OCI-LY1 (cell line): ENCODE results near the gene CXXC5.

Experiments used
- EZH2 ChIP-seq: fragments of 200-600 bp; sonication (generic), shearing (Covaris generic); IDR thresholded peaks from 2 replicates; pipeline ENCODE4 v1.8.0; 2017; ENCODE audit warnings: borderline replicate concordance, mixed run types, mild to moderate bottlenecking, antibody characterized with exemption, low read length, moderate library complexity, mixed read lengths
- TF ChIP-seq, protein P1 (sequence below): fragments of 200-600 bp; sonication (generic), shearing (Covaris generic); IDR thresholded peaks from 2 replicates; pipeline ENCODE4 v1.5.1; 2017; ENCODE audit warnings: mild to moderate bottlenecking, antibody characterized with exemption, low read length, moderate library complexity, mixed read lengths

DNA sequence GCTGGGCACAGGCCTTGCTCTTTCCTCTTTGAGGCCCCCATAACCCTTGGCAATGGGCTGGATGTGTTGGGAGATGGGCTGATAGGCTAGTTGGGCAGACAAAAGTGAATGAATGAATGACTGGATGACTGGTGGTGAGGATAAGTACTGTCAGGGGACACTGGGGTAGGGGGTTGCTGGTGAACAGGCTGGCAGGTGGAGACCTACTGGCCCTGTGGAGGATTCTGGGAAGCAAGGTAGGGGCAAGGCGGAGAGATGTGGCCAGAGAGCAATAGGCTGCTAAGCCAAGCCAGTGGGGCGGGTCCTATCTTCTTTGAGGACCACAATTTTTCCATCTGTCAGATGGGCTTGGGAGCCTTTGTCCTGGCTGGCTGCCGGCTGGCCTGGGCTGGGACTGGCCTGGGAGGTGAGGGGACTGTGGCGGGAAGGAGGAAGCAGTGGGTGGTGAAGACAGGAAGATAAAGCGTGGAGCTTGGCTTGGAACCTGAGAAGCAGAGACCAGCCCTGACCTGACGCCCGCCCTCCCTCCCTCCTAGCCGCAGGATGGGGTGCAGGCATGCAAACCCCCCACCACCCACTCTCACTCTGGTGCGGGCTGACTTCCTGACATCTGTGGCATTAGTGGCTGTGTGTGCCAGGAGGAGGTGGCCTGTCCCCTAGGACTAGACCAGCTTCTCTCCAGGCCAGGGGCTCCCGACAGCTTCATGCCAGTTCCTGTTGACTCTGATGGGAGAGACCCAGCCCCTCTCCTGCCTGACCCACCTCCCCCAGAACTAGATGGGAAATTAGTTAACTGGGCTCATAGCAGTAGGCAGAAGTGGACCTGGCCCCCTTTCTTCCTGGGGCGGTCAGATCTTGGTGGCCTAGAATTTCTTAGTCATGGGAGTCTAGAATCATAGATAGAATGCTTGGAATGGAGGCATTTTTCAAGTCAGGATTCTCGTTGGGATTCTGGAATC, 9.5 kb downstream of the CXXC5 start:
- TF ChIP-seq, protein P1, sequence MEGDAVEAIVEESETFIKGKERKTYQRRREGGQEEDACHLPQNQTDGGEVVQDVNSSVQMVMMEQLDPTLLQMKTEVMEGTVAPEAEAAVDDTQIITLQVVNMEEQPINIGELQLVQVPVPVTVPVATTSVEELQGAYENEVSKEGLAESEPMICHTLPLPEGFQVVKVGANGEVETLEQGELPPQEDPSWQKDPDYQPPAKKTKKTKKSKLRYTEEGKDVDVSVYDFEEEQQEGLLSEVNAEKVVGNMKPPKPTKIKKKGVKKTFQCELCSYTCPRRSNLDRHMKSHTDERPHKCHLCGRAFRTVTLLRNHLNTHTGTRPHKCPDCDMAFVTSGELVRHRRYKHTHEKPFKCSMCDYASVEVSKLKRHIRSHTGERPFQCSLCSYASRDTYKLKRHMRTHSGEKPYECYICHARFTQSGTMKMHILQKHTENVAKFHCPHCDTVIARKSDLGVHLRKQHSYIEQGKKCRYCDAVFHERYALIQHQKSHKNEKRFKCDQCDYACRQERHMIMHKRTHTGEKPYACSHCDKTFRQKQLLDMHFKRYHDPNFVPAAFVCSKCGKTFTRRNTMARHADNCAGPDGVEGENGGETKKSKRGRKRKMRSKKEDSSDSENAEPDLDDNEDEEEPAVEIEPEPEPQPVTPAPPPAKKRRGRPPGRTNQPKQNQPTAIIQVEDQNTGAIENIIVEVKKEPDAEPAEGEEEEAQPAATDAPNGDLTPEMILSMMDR = no peak
- TF ChIP-seq EZH2 = no peak
